Measurements from ENCODE around the gene ULK2.

Gene ULK2

GRCh38 chr17:19787733-19788357, 79.9 kb downstream of the ULK2 start:
- Histone ChIP-seq H3K27me3 (replicated peaks; ENCODE audit: control insufficient read depth, insufficient read depth, low read length) (no peaks in the 10 kb centered on the region), H3K4me3 (replicated peaks; ENCODE audit: low read depth, low read length) (no peak overlapping the region), H3K36me3 (ENCODE audit: control insufficient read depth, insufficient read depth, low read length) (no peaks in the 10 kb centered on the region)
- no peak for TF ChIP-seq CTCF (IDR thresholded peaks at IDR 0.05; ENCODE audit: insufficient read depth, low read length, poor library complexity, severe bottlenecking)
- DNase-seq (ENCODE audit: extremely low read depth, insufficient read length) = no peak

GRCh38 chr17:19785854-19786253, 81.9 kb downstream of the ULK2 start:
- Histone ChIP-seq H3K36me3 (ENCODE audit: control insufficient read depth, insufficient read depth, low read length) (no peaks in the 10 kb centered on the region), H3K27me3 (replicated peaks; ENCODE audit: control insufficient read depth, insufficient read depth, low read length) (no peaks in the 10 kb centered on the region), H3K4me3 (replicated peaks; ENCODE audit: low read depth, low read length) (no peak overlapping the region)
- TF ChIP-seq CTCF (IDR thresholded peaks at IDR 0.05; ENCODE audit: insufficient read depth, low read length, poor library complexity, severe bottlenecking) = peak; percentile 15
- DNase-seq (ENCODE audit: extremely low read depth, insufficient read length) = no peak

GRCh38 chr17:19781488-19782458, 86.0 kb downstream of the ULK2 start:
- Histone ChIP-seq H3K4me3 (replicated peaks; ENCODE audit: low read depth, low read length) (no peak overlapping the region), H3K36me3 (ENCODE audit: control insufficient read depth, insufficient read depth, low read length) (no peaks in the 10 kb centered on the region), H3K27me3 (replicated peaks; ENCODE audit: control insufficient read depth, insufficient read depth, low read length) (no peaks in the 10 kb centered on the region)
- TF ChIP-seq CTCF (IDR thresholded peaks at IDR 0.05; ENCODE audit: insufficient read depth, low read length, poor library complexity, severe bottlenecking) = no peak
- DNase-seq (ENCODE audit: extremely low read depth, insufficient read length) = no peak

GRCh38 chr17:19780846-19781245, 86.9 kb downstream of the ULK2 start:
- TF ChIP-seq CTCF (IDR thresholded peaks at IDR 0.05; ENCODE audit: insufficient read depth, low read length, poor library complexity, severe bottlenecking) = no peak
- no peaks in the 10 kb centered on the region for H3K27me3 ChIP-seq (replicated peaks; ENCODE audit: control insufficient read depth, insufficient read depth, low read length)
- H3K4me3 ChIP-seq (replicated peaks; ENCODE audit: low read depth, low read length) = no peak overlapping the region
- H3K36me3 ChIP-seq (ENCODE audit: control insufficient read depth, insufficient read depth, low read length) = no peaks in the 10 kb centered on the region
- DNase-seq (ENCODE audit: extremely low read depth, insufficient read length) = no peak

- Histone ChIP-seq H3K27me3 (replicated peaks; ENCODE audit: control insufficient read depth, insufficient read depth, low read length) (no peaks in the 10 kb centered on the region), H3K4me3 (replicated peaks; ENCODE audit: low read depth, low read length) (no peak overlapping the region), H3K36me3 (ENCODE audit: control insufficient read depth, insufficient read depth, low read length) (no peaks in the 10 kb centered on the region)
- no peak for DNase-seq (ENCODE audit: extremely low read depth, insufficient read length)
- TF ChIP-seq CTCF (IDR thresholded peaks at IDR 0.05; ENCODE audit: insufficient read depth, low read length, poor library complexity, severe bottlenecking) = no peak
Measured at GRCh38 chr17:19773534-19773933, 94.2 kb downstream of the ULK2 start.
